OCI-LY7 (cell line): ENCODE data around the gene IQCH. TPM values are rescaled to one million over a fixed set of nuclear protein-coding genes. Genes with fewer than 3 reads are reported as not detected.

Source experiments
- BruUV-seq: library from RNA; stranded (reverse); fragments of 400-500 nt; replicated peaks from 2 replicates; lab custom pipeline; 2021; lab: Mats Ljungman, UMichigan
- CTCF ChIA-PET: fragments of 300-600 bp; sonication (Branson Sonifier 250); formaldehyde crosslinking; loops from one replicate; lab custom pipeline; 2022; ENCODE audit warnings: antibody characterized with exemption; ENCODE audit not compliant: unreplicated experiment; lab: Charles Lee
- POLR2A ChIA-PET: fragments of 300-600 bp; sonication (Branson Sonifier 250); formaldehyde crosslinking; loops from one replicate; lab custom pipeline; 2022; ENCODE audit warnings: antibody characterized with exemption; lab: Charles Lee
- DNase-seq: peaks from one replicate; pipeline ENCODE4 v3.0.0-alpha.2; 2015; ENCODE audit warnings: low spot score
- H2AFZ ChIP-seq: fragments of 200-600 bp; sonication (generic), shearing (Covaris generic); 2 replicates; pipeline ENCODE4 v1.6.1; 2014; ENCODE audit warnings: mild to moderate bottlenecking, antibody characterized with exemption, low read length, moderate library complexity
- H3K27ac ChIP-seq: fragments of 200-600 bp; sonication (generic); 2 replicates; pipeline ENCODE4 v1.5.1; 2014; ENCODE audit warnings: mixed run types, low read depth, mild to moderate bottlenecking, moderate library complexity, low read length, inconsistent platforms; ENCODE audit not compliant: poor library complexity, severe bottlenecking
- H3K36me3 ChIP-seq: fragments of 200-600 bp; sonication (generic); 2 replicates; pipeline ENCODE4 v1.6.1; 2014; ENCODE audit warnings: mild to moderate bottlenecking, antibody characterized with exemption, low read length, moderate library complexity, mixed read lengths; ENCODE audit not compliant: insufficient read depth
- H3K4me1 ChIP-seq: fragments of 200-600 bp; sonication (generic); 2 replicates; pipeline ENCODE4 v1.5.1; 2014; ENCODE audit warnings: mild to moderate bottlenecking, low read length; ENCODE audit not compliant: insufficient read depth, poor library complexity, severe bottlenecking
- H3K4me2 ChIP-seq: fragments of 200-600 bp; sonication (generic); 2 replicates; pipeline ENCODE4 v1.6.1; 2014; ENCODE audit warnings: mild to moderate bottlenecking, low read length
- H3K4me3 ChIP-seq: fragments of 200-600 bp; sonication (generic); 2 replicates; pipeline ENCODE4 v1.5.1; 2014; ENCODE audit warnings: mild to moderate bottlenecking, low read depth, low read length; ENCODE audit not compliant: poor library complexity, severe bottlenecking
- H3K79me2 ChIP-seq: fragments of 200-600 bp; sonication (generic); 2 replicates; pipeline ENCODE4 v1.6.1; 2016; ENCODE audit warnings: low read depth, mild to moderate bottlenecking, low read length, moderate library complexity, mixed read lengths; ENCODE audit not compliant: insufficient read depth
- H3K9me2 ChIP-seq: fragments of 200-600 bp; sonication (generic); 2 replicates; pipeline ENCODE4 v1.6.1; 2016; ENCODE audit warnings: mild to moderate bottlenecking, low read length, mixed read lengths; ENCODE audit not compliant: insufficient read depth
- H3K9me3 ChIP-seq: fragments of 200-600 bp; sonication (generic); 2 replicates; pipeline ENCODE4 v1.6.1; 2014; ENCODE audit warnings: mild to moderate bottlenecking, mixed run types, low read length, mixed read lengths
- H4K20me1 ChIP-seq: fragments of 200-600 bp; sonication (generic); 2 replicates; pipeline ENCODE4 v1.6.1; 2014; ENCODE audit warnings: mild to moderate bottlenecking, antibody characterized with exemption, low read length, moderate library complexity, mixed read lengths; ENCODE audit not compliant: insufficient read depth
- EZH2phosphoT487 ChIP-seq: fragments of 200-600 bp; sonication (generic); IDR thresholded peaks from 2 replicates; pipeline ENCODE4 v1.6.1; 2018; ENCODE audit warnings: low read depth, borderline replicate concordance, mild to moderate bottlenecking, mixed run types, antibody characterized with exemption, low read length, moderate library complexity, mixed read lengths
- intact Hi-C: fragments of 100-400 bp; cut with micrococcal nuclease; formaldehyde crosslinking; loops from one replicate; pipeline ENCODE4 v1.10.0; 2022; ENCODE audit not compliant: unreplicated experiment
- total RNA-seq, 2 experiments: library from RNA; depleted of rRNA in 1 of 2; stranded (reverse); fragments of >200 nt in 1 of 2; shearing (Covaris generic) in 1 of 2; gene quantifications; 2 replicates each; pipeline ENCODE4 v1.2.3, GENCODE V29; 2014 to 2022
- TF ChIP-seq, protein P1 (sequence below): fragments of 200-600 bp; sonication (generic); conservative IDR thresholded peaks from 2 replicates; pipeline ENCODE4 v1.5.1; 2014; ENCODE audit warnings: mild to moderate bottlenecking, antibody characterized with exemption, low read length, moderate library complexity, mixed read lengths

The IQCH gene
- total RNA-seq, 2 experiments from 2014 or later = 3.9 to 5.8 TPM

DNA sequence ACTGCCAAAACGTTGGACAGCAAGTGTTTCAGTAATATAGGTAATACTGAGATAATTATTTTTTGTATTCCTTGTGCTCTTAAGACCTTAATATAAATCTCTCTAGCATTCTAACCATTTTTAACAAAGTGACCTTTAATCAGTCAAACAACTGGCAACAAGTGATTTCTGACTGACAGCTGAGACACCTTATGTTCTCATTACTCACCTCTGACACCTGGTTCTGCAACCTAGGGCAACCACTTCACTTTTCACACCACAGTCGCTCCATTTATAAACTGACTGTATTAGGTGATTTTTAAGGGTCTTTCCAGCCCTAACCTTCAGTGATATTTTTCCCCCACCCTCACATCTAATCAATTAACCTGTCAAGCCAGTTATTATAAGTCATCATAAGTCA, 205.9 kb downstream of the IQCH start:
- CTCF ChIA-PET = no interaction called here

DNA sequence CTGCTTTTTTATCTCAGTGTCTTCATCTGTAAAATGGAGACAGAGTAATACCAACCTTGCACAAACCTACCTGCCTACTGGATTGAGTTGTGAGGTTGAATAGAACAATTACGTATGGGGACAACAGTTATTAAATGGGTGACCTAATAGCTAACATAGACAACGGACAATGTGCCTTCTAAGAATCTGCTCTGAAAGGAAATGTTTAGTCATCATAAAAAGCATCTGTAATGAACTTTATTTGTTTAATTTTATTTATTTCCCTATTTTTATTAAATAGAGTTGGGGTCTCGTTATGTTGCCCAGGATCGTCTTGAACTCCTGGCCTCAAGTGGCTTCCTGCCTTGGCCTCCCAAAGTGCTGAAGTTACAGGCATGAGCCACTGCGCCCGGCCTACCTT, 207.1 kb downstream of the IQCH start:
- CTCF ChIA-PET = no interaction called here
- H3K9me3 ChIP-seq = no peaks in the 10 kb centered on the region
- no peaks in the 10 kb centered on the region for H3K36me3 ChIP-seq
- no peaks in the 10 kb centered on the region for H3K9me2 ChIP-seq
- TF ChIP-seq, protein P1, sequence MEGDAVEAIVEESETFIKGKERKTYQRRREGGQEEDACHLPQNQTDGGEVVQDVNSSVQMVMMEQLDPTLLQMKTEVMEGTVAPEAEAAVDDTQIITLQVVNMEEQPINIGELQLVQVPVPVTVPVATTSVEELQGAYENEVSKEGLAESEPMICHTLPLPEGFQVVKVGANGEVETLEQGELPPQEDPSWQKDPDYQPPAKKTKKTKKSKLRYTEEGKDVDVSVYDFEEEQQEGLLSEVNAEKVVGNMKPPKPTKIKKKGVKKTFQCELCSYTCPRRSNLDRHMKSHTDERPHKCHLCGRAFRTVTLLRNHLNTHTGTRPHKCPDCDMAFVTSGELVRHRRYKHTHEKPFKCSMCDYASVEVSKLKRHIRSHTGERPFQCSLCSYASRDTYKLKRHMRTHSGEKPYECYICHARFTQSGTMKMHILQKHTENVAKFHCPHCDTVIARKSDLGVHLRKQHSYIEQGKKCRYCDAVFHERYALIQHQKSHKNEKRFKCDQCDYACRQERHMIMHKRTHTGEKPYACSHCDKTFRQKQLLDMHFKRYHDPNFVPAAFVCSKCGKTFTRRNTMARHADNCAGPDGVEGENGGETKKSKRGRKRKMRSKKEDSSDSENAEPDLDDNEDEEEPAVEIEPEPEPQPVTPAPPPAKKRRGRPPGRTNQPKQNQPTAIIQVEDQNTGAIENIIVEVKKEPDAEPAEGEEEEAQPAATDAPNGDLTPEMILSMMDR = no peak
- no peak for TF ChIP-seq EZH2phosphoT487
- no peak overlapping the region for H3K27ac ChIP-seq
- H4K20me1 ChIP-seq = no peaks in the 10 kb centered on the region
- no peak for DNase-seq
- H3K4me3 ChIP-seq = no peak overlapping the region
- no peak overlapping the region for H2AFZ ChIP-seq
- POLR2A ChIA-PET = no interaction called here
- no peaks in the 10 kb centered on the region for H3K4me1 ChIP-seq
- no TSS peak for BruUV-seq
- intact Hi-C loops = no loop called here
- no peak overlapping the region for H3K4me2 ChIP-seq
- no peaks in the 10 kb centered on the region for H3K79me2 ChIP-seq

More for the DNA sequence above, 205.9 kb downstream of the IQCH start:
- no peak overlapping the region for H2AFZ ChIP-seq
- no peak overlapping the region for H3K4me3 ChIP-seq
- intact Hi-C loops = no loop called here
- DNase-seq = no peak
- H4K20me1 ChIP-seq = no peaks in the 10 kb centered on the region
- H3K79me2 ChIP-seq = no peaks in the 10 kb centered on the region
- POLR2A ChIA-PET = interaction anchor here (0.6 kb wide), 1 partner anchor 118 kb away, joined by 3 read pairs; no protein-coding TSS in a partner anchor
- no peaks in the 10 kb centered on the region for H3K9me2 ChIP-seq
- H3K36me3 ChIP-seq = no peaks in the 10 kb centered on the region
- H3K27ac ChIP-seq = no peak overlapping the region
- H3K4me1 ChIP-seq = no peaks in the 10 kb centered on the region
- TF ChIP-seq, protein P1 = no peak
- TF ChIP-seq EZH2phosphoT487 = no peak
- BruUV-seq = no TSS peak
- no peaks in the 10 kb centered on the region for H3K9me3 ChIP-seq
- no peak overlapping the region for H3K4me2 ChIP-seq

DNA sequence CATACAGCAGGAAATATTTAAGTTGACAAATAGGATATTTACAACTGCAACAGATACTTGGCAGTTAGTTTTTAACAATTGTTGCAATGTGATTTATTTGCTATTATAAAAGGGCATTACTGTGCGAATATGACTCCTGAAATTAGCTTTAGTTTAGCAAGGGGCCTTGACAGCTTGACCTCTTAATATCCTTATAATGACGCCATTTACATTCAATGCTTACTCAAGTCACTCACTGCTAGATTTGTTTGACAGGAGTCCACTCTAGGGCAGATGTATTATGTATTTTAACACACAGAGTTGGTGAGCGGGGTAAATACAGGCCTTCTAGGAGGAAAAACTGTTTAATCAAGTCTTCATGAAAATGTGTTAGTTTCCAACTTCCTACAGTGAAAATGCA, 208.3 kb downstream of the IQCH start:
- no peak for DNase-seq
- H3K9me3 ChIP-seq = no peaks in the 10 kb centered on the region
- no peak overlapping the region for H3K4me3 ChIP-seq
- no peak overlapping the region for H2AFZ ChIP-seq
- no peak overlapping the region for H3K27ac ChIP-seq
- no peak overlapping the region for H3K4me2 ChIP-seq
- intact Hi-C loops = no loop called here
- no peaks in the 10 kb centered on the region for H3K9me2 ChIP-seq
- ChIA-PET POLR2A (no interaction called here), CTCF (no interaction called here)
- no peaks in the 10 kb centered on the region for H3K36me3 ChIP-seq
- no peaks in the 10 kb centered on the region for H3K4me1 ChIP-seq
- TF ChIP-seq, protein P1 = no peak
- TF ChIP-seq EZH2phosphoT487 = no peak
- BruUV-seq = no TSS peak
- no peaks in the 10 kb centered on the region for H3K79me2 ChIP-seq
- no peaks in the 10 kb centered on the region for H4K20me1 ChIP-seq
